ENCODE data around the gene TNIK. TPM values are rescaled to one million over a fixed set of nuclear protein-coding genes. Genes with fewer than 3 reads are reported as not detected.

TNIK gene
- total and polyA plus RNA-seq, 2 of the 4 experiments (the other 2 are of a cell fraction) = 3.4 to 6.3 TPM

- H3K4ac ChIP-seq (ENCODE audit: low read depth, low read length) = no peak overlapping the region
- no peak overlapping the region for H3K9ac ChIP-seq (ENCODE audit: low read depth, low read length)
- H3K9me3 ChIP-seq (ENCODE audit: control insufficient read depth, insufficient read depth, low read length) = peaks cover 2% of the 10 kb centered on the region; the same call in 1 of the 2 replicates
- no peaks in the 10 kb centered on the region for H3K79me1 ChIP-seq (ENCODE audit: low read depth in 1 of 2, low read length in 2 of 2)
- no peak overlapping the region for H3K18ac ChIP-seq (ENCODE audit: low read depth, low read length)
- ChIA-PET CTCF (interaction anchor here (0.8 kb wide), 1 partner anchor 21 kb away, joined by 4 read pairs; no protein-coding TSS in a partner anchor), POLR2A (ENCODE audit: unreplicated experiment) (no interaction called here)
- H3K4me1 ChIP-seq (ENCODE audit: control insufficient read depth, insufficient read depth, low read length) = no peaks in the 10 kb centered on the region; the same call in 1 of the 2 replicates
- no peak overlapping the region for H2BK120ac ChIP-seq (ENCODE audit: low read depth, low read length)
- no peak overlapping the region for H4K8ac ChIP-seq (ENCODE audit: low read depth in 2 of 2, low read length in 2 of 2)
- dilution Hi-C loops (cut with HindIII; ENCODE audit: low sequenced_read_pairs, unreplicated experiment) = no loop called here
- H3K27me3 ChIP-seq (ENCODE audit: control insufficient read depth, insufficient read depth, low read length) = no peaks in the 10 kb centered on the region
- H4K5ac ChIP-seq (ENCODE audit: low read depth, low read length) = no peak overlapping the region
- no peak overlapping the region for H3K56ac ChIP-seq (ENCODE audit: extremely low read depth, insufficient read depth, low read length)
- H2BK15ac ChIP-seq (ENCODE audit: low read depth, low read length) = no peak overlapping the region
- TF ChIP-seq CTCF (conservative IDR thresholded peaks at IDR 0.05; ENCODE audit: low read depth, low read length) = no peak
- TF ChIP-seq SMC3 (IDR thresholded peaks at IDR 0.05; ENCODE audit: low read depth, low read length) = no peak
- TF ChIP-seq POLR2A (IDR thresholded peaks at IDR 0.05; ENCODE audit: low read depth, low read length) = no peak
- no peak for TF ChIP-seq BHLHE40 (IDR thresholded peaks at IDR 0.05; ENCODE audit: low read depth, low read length)
- no peak overlapping the region for H2BK5ac ChIP-seq (ENCODE audit: low read depth, low read length, poor library complexity, severe bottlenecking)
- H4K91ac ChIP-seq (ENCODE audit: insufficient read depth, low read depth, low read length) = no peak overlapping the region
- DNase-seq (no peak), ATAC-seq (ENCODE audit: low read depth) (no peak)
- H3K14ac ChIP-seq (replicated peaks; ENCODE audit: low read depth, low read length) = no peak overlapping the region
- H3K4me2 ChIP-seq (ENCODE audit: low read depth, low read length) = no peak overlapping the region
- BruUV-seq (replicated peaks) = no TSS peak
- H3K23ac ChIP-seq (ENCODE audit: low read depth, low read length) = no peak overlapping the region
- H2AK9ac ChIP-seq (replicated peaks; ENCODE audit: low read depth, low read length, poor library complexity) = no peak overlapping the region
- H3K4me3 ChIP-seq (ENCODE audit: insufficient read depth, low read depth, low read length) = no peak overlapping the region
- no peak overlapping the region for H2BK20ac ChIP-seq (ENCODE audit: low read depth, low read length)
- H3K27ac ChIP-seq (ENCODE audit: insufficient read depth, low read length) = no peak overlapping the region
- intact Hi-C loops (cut with micrococcal nuclease) = no loop called here
- H3K36me3 ChIP-seq (ENCODE audit: control insufficient read depth, insufficient read depth, low read length) = peaks cover 1% of the 10 kb centered on the region; the same call in 1 of the 2 replicates
- WGBS, 2 experiments (ENCODE audit: extremely low coverage in 2 of 2, insufficient read length in 1 of 2) = no CpG with 5 or more reads among the region's 1 CpG
- H3K9me1 ChIP-seq (ENCODE audit: insufficient read depth, low read length) = no peaks in the 10 kb centered on the region
- H2AFZ ChIP-seq (replicated peaks; ENCODE audit: low read length, poor library complexity) = no peak overlapping the region
- in situ Hi-C loops (cut with MboI; ENCODE audit: low sequenced_read_pairs) = no loop called here
- no peaks in the 10 kb centered on the region for H4K20me1 ChIP-seq (ENCODE audit: insufficient read depth, low read length)
- no peak overlapping the region for H2AK5ac ChIP-seq (ENCODE audit: low read depth, low read length)
These were observed 236.8 kb downstream of the TNIK start for GRCh38 chr3:171223396-171223795.

Measured in IMR-90 (cell line).